ENCODE data around the gene INTS3.
A peak's percentile ranks its signal among the peaks of the same experiment; 100 is the strongest.
"Not testable (repeated sequence)": the region's sequence is repeated elsewhere in the genome, so short reads cannot be mapped to it uniquely, and the experiment has no call there.

The INTS3 gene

DNA sequence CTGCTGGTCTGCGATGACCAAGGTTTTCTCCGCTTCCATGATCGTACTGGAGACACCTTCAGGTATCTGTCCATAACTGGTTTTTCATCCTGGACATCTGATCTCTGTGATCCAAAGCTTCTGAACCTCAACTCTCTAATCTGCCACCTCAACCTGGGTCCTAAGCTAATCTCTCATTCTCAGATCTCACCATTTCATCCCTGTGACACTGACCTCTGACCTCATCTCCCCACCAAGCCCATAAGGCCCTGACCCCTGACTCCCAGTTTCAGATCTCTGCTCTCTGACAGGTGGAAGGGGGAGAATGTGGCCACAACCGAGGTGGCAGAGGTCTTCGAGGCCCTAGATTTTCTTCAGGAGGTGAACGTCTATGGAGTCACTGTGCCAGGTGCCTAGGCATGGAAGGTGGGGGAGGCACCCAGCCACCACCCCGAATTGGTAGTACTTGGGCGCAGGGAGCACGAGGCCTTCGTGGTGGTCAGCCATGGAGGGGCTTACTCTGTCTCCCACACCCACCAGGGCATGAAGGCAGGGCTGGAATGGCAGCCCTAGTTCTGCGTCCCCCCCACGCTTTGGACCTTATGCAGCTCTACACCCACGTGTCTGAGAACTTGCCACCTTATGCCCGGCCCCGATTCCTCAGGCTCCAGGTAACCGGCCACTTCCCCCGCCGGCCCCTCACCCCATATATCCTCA, 51.1 kb downstream of the INTS3 start:
- no peak for DNase-seq

DNA sequence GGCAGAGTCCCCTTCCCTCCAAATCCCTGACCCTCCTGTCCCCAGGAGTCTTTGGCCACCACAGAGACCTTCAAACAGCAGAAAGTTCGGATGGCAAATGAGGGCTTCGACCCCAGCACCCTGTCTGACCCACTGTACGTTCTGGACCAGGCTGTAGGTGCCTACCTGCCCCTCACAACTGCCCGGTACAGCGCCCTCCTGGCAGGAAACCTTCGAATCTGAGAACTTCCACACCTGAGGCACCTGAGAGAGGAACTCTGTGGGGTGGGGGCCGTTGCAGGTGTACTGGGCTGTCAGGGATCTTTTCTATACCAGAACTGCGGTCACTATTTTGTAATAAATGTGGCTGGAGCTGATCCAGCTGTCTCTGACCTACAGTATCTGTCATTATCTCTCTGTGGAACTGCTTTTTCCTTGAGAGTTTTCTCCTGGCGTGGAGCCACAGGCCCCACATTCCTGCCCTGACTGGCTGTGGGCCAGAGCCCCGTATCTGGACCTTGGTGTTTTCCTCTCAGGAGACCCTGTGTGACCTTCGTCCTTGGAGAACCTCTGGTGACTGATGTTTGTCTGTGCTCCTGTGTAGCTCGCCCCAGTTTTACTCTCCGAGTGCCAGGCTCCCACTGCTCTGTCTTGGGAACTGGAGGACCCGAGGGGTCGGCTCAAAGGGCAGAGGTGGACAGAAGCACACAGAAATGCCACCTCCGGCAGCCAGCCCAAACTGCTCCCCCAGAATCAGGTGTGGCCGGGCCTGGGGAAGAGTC, 52.1 kb downstream of the INTS3 start:
- no peak for DNase-seq

DNA sequence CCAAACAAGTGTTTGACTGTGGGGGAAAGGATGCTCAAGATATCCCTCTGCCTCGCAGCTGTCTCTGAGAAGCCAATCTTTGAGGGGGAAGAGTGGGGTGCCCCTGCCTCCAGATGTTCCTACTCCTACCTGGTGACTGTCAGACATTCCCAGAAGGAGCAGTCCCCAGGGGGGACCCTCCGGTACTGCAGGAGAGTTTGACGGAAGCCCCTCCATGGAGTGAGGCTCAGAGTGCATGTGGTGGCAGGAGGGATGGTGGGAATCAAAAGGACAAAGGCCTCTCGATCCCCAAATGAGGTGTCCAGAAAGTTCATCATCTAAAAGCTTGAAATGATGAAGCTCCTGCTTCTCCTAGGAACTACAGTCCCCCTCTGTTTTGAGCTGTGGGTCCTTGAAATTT, 52.7 kb downstream of the INTS3 start:
- no peak for DNase-seq

DNA sequence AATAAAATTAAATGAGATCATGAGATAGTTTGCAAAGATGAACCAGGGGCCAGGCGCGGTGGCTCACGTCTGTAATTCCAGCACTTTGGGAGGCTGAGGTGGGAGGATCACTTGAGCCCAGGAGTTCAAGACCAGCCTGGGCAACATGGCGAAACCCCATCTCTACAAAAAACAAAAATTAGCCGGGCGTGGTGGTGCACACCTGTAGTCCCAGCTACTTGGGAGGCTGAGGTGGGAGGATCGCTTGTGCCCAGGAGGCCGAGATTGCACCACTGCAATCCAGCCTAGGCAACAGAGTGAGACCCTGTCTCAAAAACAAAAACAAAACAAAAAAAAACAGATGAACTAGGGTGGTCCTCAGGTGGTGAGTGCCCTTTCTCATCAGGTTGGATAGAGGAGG, 54.8 kb downstream of the INTS3 start:
- not testable (repeated sequence) for DNase-seq

DNA sequence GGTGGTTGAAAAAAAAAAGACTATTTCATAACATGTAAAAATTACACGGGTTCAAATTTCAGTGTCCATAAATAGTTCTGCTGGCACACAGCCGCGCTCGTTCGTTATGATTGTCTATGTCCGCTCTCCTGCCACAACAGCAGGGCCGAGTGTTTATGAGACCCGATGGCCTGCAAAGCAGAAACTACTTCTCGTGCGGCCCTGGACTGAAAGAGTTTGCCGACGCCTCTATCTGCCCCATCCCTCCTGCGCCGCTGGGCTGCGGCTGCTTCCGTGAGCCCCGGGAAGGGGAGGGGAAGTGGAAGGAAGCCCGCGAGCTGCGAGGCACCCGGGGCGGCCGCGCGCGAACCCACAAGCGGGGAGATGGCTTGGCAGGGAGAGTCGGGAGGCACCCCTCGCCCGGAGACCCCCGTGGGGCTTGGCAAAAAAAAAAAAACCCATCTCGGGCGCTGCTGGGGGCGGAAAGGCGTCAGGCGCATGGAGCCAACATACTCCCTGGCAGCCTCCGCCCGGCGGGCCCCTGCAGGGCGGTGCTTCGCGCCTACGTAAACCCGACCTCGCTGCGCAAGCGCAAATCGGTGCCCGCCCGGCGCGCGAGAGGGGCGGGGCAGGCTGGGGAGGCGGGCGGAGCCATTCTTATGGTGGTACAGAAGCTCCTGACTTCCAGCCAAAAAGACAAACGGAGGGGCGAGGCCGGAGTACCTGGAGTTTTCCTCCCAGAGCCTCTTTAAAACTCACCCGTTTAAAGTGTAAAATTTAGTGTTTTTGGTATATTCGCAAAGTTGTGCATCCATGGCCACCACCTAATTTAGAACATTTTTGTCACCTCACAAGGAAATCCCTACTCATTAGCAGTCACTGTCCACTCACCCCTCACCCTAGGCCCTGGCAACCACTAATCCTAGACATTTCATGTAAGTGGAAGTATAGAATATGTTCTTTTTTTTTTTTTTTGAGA, 55.7 kb downstream of the INTS3 start:
- peak; percentile 90 for DNase-seq

DNA sequence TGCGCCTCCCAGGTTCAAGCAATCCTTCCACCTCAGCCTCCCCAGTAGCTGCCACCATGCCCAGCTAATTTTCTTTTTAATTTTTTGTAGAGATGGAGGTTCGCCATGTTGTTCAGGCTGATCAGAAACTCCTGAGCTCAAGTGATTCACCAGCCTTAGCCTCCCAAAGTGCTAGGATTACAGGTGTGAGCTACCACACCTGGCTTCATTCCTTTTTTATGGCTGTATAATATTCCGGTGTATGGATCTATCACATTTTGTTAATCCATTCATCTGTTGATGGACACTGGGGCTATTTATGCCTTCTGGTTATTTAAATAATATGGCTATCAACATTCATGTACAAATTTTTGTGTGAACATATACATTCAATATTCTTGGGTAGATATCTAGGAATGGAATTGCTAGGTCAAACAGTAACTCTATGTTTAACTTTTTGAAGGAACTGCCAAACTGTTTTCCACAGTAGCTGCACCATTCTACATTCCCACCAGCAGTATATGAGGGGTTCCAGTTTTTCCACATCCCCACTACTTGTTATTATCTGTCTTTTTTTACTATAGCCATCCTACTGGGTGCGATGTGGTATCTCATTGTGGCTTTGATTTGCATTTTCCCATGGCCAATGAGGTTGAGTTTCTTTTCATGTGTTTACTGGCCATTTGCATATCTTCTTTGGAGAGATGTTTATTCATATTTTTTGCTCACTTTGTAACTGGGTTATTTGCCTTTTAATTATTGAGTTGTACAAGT, 58.4 kb downstream of the INTS3 start:
- no peak for DNase-seq

DNA sequence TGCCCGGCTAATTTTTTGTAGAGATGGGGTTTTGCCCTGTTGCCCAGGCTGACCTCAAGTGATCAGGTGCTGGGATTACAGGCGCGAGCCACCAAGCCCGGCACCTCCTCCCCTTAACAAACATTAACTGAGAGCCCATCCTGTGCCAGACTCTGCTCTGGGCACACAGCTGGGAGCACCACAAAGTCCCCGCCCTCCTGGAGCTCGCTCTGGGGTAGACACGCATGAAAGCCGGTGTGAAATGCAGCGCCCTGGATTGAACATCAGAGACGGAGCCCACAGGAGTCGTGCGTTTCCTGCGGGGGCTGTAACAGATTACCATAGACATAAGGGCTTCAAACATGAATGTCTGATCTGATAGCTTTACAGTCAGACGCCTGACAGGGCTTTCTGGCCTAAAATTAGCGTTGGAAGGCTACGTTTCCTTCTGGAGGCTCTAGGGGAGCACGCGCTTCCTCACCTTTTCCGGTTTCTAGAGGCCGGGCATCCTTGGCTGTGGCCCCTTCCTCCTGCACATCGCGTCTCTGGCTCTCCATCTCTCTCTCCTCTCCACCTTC, 61.7 kb downstream of the INTS3 start:
- no peak for DNase-seq

DNA sequence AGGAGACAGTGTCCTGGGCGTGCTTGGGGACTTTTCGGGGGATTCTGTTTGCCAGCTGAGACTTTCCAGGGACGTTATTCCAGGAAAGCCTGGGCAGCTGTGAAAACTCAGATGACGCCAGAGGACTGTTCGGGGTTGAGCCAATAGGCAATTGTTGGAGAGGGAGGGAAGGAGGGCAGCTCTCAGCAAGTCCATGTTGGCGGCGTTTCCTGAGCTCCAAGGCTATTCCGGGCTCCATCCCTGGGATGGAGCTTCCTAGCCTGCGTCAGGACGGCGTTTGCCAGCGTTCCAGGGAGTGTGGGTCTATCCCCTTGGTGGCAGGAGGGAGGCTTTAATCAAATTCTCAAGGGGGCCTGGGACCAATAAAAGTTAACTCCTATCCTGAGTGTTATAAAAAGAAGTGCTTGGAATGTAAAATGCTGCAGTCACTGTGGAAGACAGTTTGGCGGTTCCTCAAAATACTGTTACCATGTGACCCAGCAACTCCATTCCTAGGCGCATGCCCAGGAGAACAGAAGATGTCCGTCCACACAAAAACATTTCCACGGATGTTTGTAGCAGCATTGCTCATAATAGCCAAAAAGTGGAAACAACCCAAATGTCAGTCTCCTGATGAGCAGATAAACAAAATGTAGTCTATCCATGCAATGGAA, 62.6 kb downstream of the INTS3 start:
- DNase-seq = peak; percentile 43

DNA sequence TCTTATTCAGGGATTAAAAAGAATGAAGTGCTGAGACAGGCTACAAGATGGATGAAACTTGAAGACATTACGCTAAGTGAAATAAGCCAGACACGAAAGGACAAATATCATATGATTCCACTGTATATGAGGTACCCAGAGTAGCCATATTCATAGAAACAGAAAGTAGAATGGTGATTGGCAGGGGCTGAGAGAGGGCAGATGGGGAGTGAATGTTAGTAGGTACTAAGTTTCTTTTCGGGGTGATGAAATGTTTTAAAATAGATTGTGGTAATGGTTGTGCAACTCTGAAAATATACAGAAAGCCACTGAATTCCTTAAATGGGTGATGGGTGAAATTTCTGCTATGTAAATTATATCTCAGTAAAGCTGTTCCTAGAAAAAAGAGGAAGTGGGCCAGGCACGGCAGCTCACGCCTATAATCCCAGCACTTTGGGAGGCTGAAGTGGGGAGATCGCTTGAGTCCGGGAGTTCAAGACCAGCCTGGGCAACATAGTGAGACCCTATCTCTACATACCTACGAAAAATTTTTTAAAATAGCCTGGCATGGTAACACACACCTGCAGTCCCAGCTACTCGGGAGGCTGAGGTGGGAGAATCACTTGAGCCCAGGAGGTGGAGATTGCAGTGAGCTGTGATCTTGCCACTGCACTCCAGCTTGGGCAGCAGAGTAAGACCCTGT, 63.3 kb downstream of the INTS3 start:
- peak; percentile 64 for DNase-seq

DNA sequence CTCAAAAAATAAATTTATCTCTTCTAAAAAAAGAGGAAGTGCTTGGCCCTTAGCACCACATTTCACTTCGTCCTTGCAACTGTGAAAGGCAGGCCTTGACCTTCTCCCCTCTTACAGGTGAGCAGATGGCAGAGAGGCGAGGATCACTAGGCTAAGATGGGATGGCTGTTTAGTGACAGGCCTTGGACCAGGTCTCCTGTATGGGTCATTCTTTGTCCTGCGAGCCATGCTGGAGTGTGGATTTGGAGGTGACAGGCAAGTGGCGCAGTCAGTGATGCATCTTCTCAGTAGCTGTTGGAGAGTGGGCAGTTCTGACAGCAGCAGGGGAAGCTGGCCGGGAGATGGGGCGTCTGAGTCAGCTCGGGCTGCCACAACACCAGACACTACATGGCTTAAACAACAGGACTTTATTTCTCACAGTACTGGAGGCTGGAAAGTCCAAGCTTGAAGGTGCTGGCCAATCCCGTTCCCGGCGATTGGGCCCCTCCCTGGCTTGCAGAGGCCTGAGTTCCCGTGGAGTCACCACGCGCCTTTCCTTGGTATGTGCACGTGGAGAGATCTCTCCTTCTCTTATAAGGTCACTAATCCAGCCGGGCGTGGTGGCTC, 63.9 kb downstream of the INTS3 start:
- peak; percentile 43 for DNase-seq

DNA sequence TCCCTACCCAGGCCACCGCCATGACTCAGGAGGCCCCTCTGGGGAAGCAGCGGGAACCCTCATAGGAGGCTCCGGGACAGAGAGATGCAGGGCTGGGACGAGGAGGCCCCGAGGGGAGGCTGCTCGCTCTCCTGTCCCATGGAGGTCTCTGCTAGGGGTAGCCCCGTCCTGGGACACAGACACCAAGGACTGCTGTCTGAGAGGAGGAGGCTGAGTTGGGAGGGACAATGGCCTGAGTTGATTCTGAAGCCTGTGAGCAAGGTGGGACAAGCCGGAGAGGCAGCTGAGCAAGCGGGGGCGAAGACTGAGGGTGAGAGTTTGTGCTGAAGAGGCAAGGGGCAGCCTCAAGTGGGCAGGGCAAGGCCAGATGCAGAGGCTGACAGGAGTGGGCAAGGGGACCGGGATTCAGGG, 64.8 kb downstream of the INTS3 start:
- DNase-seq = no peak

DNA sequence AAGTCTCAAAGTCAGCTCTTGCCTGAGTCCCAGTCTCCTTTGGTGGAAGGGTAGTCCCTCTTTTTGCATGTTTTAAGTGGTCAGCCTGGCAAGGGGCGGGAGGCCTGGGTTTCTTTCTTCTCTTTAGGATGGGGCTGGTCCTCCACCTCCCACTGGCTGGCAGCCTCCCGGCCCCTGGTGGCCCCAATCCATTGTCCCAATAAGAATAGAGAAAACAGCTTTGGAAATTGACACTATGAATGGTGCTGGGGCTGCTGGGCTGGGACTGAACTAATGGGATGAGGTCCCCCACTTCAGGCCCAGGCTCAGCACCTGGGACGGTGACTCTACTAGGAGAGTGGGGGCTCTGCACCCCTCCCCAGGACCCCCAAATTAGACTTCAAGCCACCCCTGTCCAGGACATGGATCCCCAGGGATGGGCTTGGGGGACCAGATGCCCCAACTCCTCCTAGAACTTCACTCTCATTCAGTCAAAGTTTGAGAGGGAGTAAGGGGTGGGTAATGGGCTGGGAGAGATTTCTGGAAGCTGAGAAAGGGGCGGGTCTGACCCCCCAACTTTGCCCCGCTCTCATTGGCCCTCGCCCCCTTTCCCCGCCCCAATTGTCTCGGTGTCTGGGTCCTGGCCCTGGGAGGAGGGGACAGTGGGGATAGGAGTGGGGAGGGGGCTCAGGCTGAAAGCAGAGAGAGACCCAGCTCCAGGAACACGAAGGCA, 65.6 kb downstream of the INTS3 start:
- DNase-seq = no peak

DNA sequence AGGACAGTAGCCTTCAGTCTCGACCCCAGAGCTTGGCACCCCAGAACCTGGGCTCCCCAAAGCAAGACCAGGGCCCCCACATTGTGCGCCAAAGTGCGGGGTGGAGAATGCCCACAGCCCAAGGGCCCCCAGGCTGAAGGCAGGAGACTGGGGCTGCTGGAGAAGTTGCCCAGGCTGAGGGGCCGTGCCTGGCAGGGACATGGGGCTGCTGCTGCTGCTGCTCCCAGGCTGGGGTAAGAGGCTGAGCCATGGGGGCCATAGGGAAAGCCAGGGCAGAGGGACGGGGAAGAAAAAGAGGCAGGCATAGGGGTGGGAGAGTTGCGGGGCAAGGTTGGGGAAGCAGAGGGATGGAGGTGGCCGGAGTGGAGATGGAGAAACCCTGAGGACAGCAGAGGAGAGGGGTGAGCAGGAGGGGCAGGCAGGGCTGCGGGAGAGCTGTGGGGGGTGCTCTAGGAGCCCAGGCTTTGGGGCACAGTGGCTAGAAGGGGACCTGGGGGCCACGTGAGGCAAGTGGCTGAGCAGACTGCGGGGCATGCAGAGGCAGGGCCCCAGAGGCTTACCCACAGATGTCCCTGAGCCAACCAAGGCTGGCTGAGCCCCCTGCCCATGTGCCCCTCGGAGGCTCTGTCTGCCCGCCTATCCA, 66.2 kb downstream of the INTS3 start:
- no peak for DNase-seq

DNA sequence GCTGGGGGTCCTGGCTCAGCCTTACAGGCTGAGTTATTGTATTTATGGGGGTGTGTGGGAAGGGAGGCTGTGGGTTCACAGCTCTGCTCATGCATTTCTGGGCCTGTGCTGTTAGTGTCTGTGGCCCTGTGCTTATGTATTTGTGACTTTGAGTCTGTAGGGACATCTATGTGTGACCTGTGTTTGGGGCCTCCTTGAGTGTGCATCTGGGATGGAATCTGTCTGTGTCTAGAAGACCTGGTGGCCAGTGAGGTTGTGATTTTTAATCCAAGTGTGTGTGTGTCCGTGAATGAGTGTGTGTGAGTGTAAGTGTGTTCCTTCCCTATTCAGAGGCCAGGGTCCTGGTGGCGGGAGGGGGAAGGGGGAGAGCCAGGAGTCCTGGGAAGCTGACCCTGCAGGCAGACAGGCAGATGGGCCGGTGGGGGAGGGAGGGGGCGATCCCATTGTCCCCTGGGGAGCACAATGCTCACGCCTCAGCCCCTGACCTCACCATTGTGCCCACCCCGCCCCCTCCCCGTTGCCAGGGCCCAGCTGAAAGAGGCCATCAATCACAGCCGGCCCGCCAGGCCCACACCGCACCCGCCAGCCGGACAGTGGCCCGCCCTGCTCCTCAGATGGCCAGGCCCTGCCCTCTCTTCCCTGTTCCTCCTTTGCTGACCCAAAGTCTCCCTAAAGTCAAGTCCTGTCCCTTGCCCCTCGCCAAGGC, 66.9 kb downstream of the INTS3 start:
- no peak for DNase-seq

DNA sequence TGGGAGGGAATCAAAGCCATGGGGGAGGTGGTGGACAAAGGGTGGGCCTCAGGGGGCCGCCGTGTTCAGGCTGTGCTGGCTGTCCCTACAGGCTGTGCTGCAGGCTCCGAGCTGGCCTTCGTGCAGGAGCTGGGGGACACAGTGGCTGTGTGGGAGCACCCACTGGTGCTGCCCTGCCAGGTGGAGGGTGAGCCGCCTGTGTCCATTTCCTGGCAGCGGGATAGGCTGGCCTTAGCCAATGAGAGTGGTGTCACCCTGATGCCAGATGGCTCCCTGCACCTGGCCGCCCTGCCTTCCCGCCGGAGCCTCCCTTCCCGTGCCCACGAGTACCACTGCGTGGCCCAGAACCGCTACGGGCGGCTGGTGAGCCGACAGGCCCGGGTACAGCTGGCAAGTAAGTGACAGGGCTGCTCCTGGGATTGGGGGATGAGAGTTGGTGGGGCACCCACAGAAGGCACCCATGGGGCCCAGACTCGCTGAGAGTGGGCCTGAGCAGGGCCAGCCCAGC, 67.5 kb downstream of the INTS3 start:
- no peak for DNase-seq

DNA sequence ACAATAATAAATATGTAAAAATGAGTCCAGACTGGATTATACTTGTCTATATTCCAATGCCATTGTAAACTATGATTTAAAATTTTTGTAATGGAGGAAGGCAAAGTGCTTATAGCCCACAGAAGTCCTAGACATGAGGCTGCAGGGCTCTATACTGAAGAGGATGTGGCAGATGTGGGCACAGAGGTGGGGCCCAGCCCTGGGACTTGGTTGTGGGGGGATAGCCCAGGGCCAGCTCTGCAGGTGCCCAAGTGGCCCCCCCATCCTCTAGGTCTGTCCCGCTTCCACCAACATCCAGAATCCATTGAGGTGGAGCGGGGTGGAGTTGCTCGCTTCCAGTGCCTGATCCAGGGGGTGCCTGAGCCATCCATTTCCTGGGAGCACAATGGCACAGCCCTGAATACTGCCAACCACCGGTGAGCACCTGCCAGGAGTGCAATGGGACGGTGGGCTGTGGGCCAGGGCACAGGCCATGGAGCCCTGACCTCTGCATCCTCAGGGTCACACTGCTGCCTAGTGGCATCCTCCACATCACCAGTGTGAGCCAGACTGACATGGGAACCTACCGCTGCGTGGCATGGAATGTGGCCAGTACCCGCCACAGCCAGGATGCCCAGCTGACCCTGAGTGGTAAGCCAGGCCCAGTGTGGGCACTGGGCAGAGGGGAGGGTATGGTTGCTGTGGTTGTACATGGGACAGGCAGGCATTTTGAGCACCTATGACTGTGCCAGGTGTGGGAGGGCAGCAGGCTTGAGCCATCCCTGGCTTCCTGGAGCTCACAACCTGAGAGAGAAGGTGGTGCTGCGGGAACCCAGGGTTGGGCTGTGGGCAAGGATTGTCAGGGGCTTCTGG, 68.3 kb downstream of the INTS3 start:
- no peak for DNase-seq

DNA sequence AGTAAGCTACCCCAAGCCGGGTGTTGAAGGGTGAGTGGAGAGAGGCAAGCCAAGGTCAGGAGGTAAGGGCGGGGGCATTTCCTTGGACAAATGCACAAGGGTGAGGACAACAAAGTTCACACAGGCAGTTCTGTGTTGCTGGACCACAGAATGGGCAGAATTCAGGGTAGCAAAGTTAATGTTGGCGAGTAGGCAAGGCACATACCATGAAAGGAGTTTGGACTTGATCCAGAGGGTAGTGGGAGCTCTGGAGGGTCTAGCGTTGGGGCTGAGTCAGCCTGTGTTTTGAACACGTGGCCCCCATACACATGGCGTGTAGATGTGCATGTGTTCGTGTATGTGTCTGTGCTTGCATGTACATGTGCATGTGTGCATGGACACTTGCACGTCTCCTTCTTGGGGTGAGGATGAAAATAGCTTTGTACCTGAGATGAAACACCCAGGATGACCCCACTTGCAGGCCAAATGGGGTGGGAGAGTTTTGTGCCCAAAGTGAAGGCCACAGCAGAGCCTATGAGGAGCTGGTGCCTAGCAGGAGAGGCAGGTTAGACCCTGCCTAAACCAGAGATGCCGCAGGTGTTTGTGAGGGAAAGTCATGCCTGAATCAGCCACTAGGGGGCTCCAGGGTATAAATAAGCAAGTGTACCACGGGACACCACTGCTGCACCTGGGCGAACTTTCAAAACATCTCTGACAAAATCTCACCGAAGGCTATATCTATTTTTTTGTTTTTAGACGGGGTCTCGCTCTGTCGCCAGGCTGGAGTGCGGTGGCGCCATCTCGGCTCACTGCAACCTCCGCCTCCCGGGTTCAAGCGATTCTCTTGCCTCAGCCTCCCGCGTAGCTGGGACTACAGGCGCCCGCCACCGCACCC, 69.2 kb downstream of the INTS3 start:
- peak; percentile 77 for DNase-seq
